SK-N-SH (cell line): ENCODE measurements around the gene FAM222A. TPM values are rescaled to one million over a fixed set of nuclear protein-coding genes. Genes with fewer than 3 reads are reported as not detected.

Experiments used
- CTCF ChIA-PET: fragments of 300-600, 350-600 bp; formaldehyde crosslinking; extraction: SDS; loops from one replicate; lab custom pipeline; 2021; lab: Yijun Ruan, JAX
- POLR2A ChIA-PET: fragments of 350-600 bp; sonication (Branson Sonifier 250); formaldehyde crosslinking; extraction: SDS; loops from one replicate; lab custom pipeline; 2020; ENCODE audit warnings: antibody characterized with exemption, inconsistent platforms; lab: Yijun Ruan, JAX
- DNase-seq: peaks from one replicate; pipeline ENCODE4 v3.0.0; 2012
- H2AFZ ChIP-seq: fragments of 200-600 bp; sonication (generic); 2 replicates; pipeline ENCODE4 v1.8.1; 2016; ENCODE audit warnings: antibody characterized with exemption, mild to moderate bottlenecking, low read depth
- H3F3A ChIP-seq: fragments of 200-600 bp; sonication (generic); replicated peaks from 2 replicates; pipeline ENCODE3; 2016; ENCODE audit warnings: antibody characterized with exemption, mild to moderate bottlenecking; ENCODE audit not compliant: insufficient read depth
- H3K27ac ChIP-seq, 2 experiments: fragments of 200-500 bp in 1 of 2; fragments of 200-600 bp in 1 of 2; sonication (Bioruptor generic) in 1 of 2; sonication (generic), shearing (Covaris generic) in 1 of 2; 2 replicates each; pipeline versions ENCODE4 v1.5.1 to v1.6.1; 2014 to 2016; ENCODE audit warnings: low read depth in 2 of 2, inconsistent platforms in 1 of 2, low read length in 1 of 2, mild to moderate bottlenecking in 1 of 2, mixed read lengths in 1 of 2
- H3K27me3 ChIP-seq: fragments of 200-600 bp; sonication (generic), shearing (Covaris generic); 2 replicates; pipeline ENCODE4 v1.6.1; 2016; ENCODE audit warnings: mixed run types; ENCODE audit not compliant: insufficient read depth
- H3K36me3 ChIP-seq, 2 experiments: fragments of 200-500 bp in 1 of 2; fragments of 200-600 bp in 1 of 2; sonication (Bioruptor generic) in 1 of 2; sonication (generic) in 1 of 2; replicated peaks in 1 of 2; 2 replicates each; pipeline versions ENCODE3 to v1.5.1; 2014 to 2016; ENCODE audit warnings: low read length in 1 of 2, mild to moderate bottlenecking in 1 of 2; ENCODE audit not compliant: insufficient read depth in 2 of 2, control insufficient read depth in 1 of 2
- H3K4me1 ChIP-seq, 2 experiments: fragments of 200-500 bp in 1 of 2; fragments of 200-600 bp in 1 of 2; sonication (Bioruptor generic) in 1 of 2; sonication (generic), shearing (Covaris generic) in 1 of 2; 2 replicates each; pipeline versions ENCODE4 v1.5.1 to v1.6.1; 2014 to 2016; ENCODE audit warnings: low read depth in 1 of 2, low read length in 1 of 2, mixed run types in 1 of 2; ENCODE audit not compliant: insufficient read depth in 2 of 2, control insufficient read depth in 1 of 2
- H3K4me2 ChIP-seq: fragments of 200-600 bp; sonication (generic), shearing (Covaris generic); 2 replicates; pipeline ENCODE4 v1.6.1; 2017; ENCODE audit warnings: mixed run types
- H3K4me3 ChIP-seq, 2 experiments: fragments of 200-500 bp in 1 of 2; fragments of 200-600 bp in 1 of 2; sonication (Bioruptor generic) in 1 of 2; sonication (generic), shearing (Covaris generic) in 1 of 2; 2 replicates each; pipeline versions ENCODE4 v1.5.1 to v1.8.1; 2014 to 2016; ENCODE audit warnings: low read depth in 2 of 2, inconsistent platforms in 1 of 2, low read length in 1 of 2, mild to moderate bottlenecking in 1 of 2, mixed read lengths in 1 of 2, moderate library complexity in 1 of 2
- H3K79me2 ChIP-seq: fragments of 200-600 bp; sonication (generic); 2 replicates; pipeline ENCODE4 v1.8.1; 2017; ENCODE audit warnings: mild to moderate bottlenecking; ENCODE audit not compliant: insufficient read depth
- H3K9ac ChIP-seq: fragments of 200-600 bp; sonication (generic); 2 replicates; pipeline ENCODE4 v1.6.1; 2017; ENCODE audit warnings: mixed run types
- H3K9me2 ChIP-seq: fragments of 200-600 bp; sonication (generic); 2 replicates; pipeline ENCODE4 v1.6.1; 2017; ENCODE audit warnings: mixed run types
- H3K9me3 ChIP-seq: fragments of 200-600 bp; sonication (generic); 2 replicates; pipeline ENCODE4 v1.6.1; 2017; ENCODE audit warnings: mixed run types, mild to moderate bottlenecking, moderate library complexity
- H4K20me1 ChIP-seq: fragments of 200-600 bp; sonication (generic); 2 replicates; pipeline ENCODE4 v1.6.1; 2017; ENCODE audit warnings: mild to moderate bottlenecking, mixed run types; ENCODE audit not compliant: insufficient read depth
- CHD2 ChIP-seq: fragments of 150-350 bp; IDR thresholded peaks from 2 replicates; pipeline ENCODE4 v1.6.1; 2018; ENCODE audit warnings: low read length; ENCODE audit not compliant: partially characterized antibody
- EP300 ChIP-seq, 2 experiments: IDR thresholded peaks; 2 replicates each; pipeline versions ENCODE4 v1.4.0 to v1.6.1; 2012; ENCODE audit warnings: borderline replicate concordance in 1 of 2, low read depth in 1 of 2, low read length in 1 of 2
- FOSL2 ChIP-seq: IDR thresholded peaks from 2 replicates; pipeline ENCODE4 v1.4.0; 2012; ENCODE audit warnings: low read depth, mild to moderate bottlenecking, moderate library complexity, borderline replicate concordance
- MEF2A ChIP-seq: IDR thresholded peaks from 2 replicates; pipeline ENCODE4 v1.4.0; 2012; ENCODE audit warnings: low read depth, borderline replicate concordance
- MXI1 ChIP-seq: IDR thresholded peaks from 2 replicates; pipeline ENCODE4 v1.6.1; 2012; ENCODE audit warnings: mild to moderate bottlenecking, low read depth, low read length, improper control_type of control experiment
- RAD21 ChIP-seq: IDR thresholded peaks from 2 replicates; pipeline ENCODE4 v1.6.1; 2012; ENCODE audit warnings: mild to moderate bottlenecking, low read length
- RCOR1 ChIP-seq: fragments of 150-350 bp; IDR thresholded peaks from 2 replicates; pipeline ENCODE4 v1.6.1; 2017; ENCODE audit warnings: antibody characterized with exemption, low read length
- YY1 ChIP-seq: IDR thresholded peaks from 2 replicates; pipeline ENCODE4 v1.4.0; 2012; ENCODE audit warnings: low read depth, mild to moderate bottlenecking
- WGBS: methylation state at CpG from one replicate; pipeline ENCODE4 v1.1.6; 2017; ENCODE audit warnings: low lambda C conversion rate; 5-methylcytosine and 5-hydroxymethylcytosine counted together
- polyA plus RNA-seq, 3 experiments: library from polyadenylated mRNA; depleted of rRNA; stranded (reverse); fragments of >200 nt; gene quantifications; 2 replicates each; pipeline ENCODE4 v1.2.3, GENCODE V29; 2012
- TF ChIP-seq, protein P1 (sequence below): IDR thresholded peaks from 2 replicates; pipeline ENCODE4 v1.6.1; 2012; ENCODE audit warnings: mild to moderate bottlenecking, low read depth, low read length, moderate library complexity
- TF ChIP-seq, protein P2 (sequence below): fragments of 150-350 bp; IDR thresholded peaks from 2 replicates; pipeline ENCODE4 v1.6.1; 2016; ENCODE audit warnings: mild to moderate bottlenecking, low read depth, low read length
- TF ChIP-seq, protein P3 (sequence below): fragments of 150-350 bp; IDR thresholded peaks from 2 replicates; pipeline ENCODE4 v1.6.1; 2017; ENCODE audit warnings: antibody characterized with exemption, low read length, low read depth, borderline replicate concordance
- TF ChIP-seq, protein P4 (sequence below): fragments of 200-600 bp; sonication (generic); IDR thresholded peaks from 2 replicates; pipeline ENCODE4 v1.6.1; 2017; ENCODE audit warnings: antibody characterized with exemption, mild to moderate bottlenecking, moderate library complexity

The FAM222A gene
- polyA plus RNA-seq, 1 of the 3 experiments (the other 2 are of a cell fraction), result 1.6 TPM

DNA sequence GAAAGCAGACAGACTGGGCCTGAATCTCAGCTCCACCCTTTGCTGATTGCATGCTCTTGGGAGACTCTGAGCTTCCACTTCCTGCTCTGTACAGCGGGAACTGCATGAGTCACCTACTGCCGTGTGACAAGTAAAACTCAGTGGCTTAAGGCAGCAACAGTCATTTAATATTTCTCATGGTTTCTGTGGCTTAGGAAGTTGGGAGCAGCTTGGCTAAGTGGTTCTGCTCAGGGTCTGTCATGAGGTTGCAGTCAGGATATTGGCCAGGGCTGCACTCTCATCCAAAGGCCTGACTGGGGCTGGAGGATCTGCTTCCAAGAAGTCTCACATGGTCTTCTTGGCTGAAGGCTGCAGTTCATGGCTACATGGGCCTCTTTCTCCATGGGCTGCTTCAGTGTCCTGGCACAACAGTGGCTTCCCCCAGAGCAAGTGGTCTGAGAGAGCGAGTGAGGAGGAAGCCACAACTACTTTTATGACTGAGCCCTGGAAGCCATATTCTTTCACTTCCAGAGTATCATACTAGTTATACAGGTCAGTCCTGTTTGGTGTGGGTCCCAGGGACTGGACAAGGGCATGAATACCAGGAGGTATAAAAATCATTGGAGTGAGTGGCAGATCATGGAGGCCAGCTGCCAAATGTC lies 49.7 kb downstream of the FAM222A start:
- Histone ChIP-seq H4K20me1 (no peaks in the 10 kb centered on the region), H3K27ac (no peak overlapping the region), H3K4me3 (no peak overlapping the region), H3K4me2 (no peak overlapping the region), H3K9me3 (no peaks in the 10 kb centered on the region), H3K4me1 (peaks cover 0 to 47% of the 10 kb centered on the region in 2 experiments; a peak in 1 of 4 replicates), H2AFZ (no peak overlapping the region), H3K27me3 (no peaks in the 10 kb centered on the region), H3K36me3 (no peaks in the 10 kb centered on the region), H3K79me2 (no peaks in the 10 kb centered on the region), H3K9me2 (no peaks in the 10 kb centered on the region), H3K9ac (no peak overlapping the region), H3F3A (no peaks in the 10 kb centered on the region)
- 58% methylated on average over 2 of the region's 3 CpGs for WGBS
- ChIA-PET CTCF (interaction anchor here (0.8 to 7.2 kb wide), 10 partner anchors 9 to 245 kb away, joined by 3 to 49 read pairs (median 6); no protein-coding TSS in a partner anchor), POLR2A (no interaction called here)
- no peak for DNase-seq
- TF ChIP-seq FOSL2 (no peak), MXI1 (no peak)

DNA sequence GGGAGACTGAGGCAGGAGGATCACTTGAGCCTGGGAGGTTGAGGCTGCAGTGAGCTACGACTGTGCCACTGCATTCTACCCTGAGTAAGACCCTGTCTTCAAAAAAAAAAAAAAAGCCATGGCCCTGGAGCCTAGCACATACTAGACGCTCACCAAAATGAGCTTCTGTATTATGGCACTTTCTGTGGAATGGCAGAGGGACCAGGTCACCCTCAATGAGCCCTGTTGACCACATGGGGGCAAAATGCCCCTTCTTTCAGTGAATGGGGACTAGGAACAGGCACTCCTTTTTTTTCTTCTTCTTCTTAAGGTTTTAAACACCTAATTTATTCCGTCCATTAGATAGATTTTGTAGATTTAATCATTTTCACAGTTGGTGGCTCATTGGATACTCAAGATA lies 50.5 kb downstream of the FAM222A start:
- WGBS, result 67% methylated on average over 3 of the region's 3 CpGs
- Histone ChIP-seq H3K9me2 (no peaks in the 10 kb centered on the region), H3K4me2 (no peak overlapping the region), H3K4me1 (peaks cover 0 to 44% of the 10 kb centered on the region in 2 experiments; a peak in 1 of 4 replicates), H3K36me3 (no peaks in the 10 kb centered on the region), H3K27me3 (no peaks in the 10 kb centered on the region)
- DNase-seq, result peak; percentile 68
- no peak for TF ChIP-seq MXI1
- TF ChIP-seq, protein P1, sequence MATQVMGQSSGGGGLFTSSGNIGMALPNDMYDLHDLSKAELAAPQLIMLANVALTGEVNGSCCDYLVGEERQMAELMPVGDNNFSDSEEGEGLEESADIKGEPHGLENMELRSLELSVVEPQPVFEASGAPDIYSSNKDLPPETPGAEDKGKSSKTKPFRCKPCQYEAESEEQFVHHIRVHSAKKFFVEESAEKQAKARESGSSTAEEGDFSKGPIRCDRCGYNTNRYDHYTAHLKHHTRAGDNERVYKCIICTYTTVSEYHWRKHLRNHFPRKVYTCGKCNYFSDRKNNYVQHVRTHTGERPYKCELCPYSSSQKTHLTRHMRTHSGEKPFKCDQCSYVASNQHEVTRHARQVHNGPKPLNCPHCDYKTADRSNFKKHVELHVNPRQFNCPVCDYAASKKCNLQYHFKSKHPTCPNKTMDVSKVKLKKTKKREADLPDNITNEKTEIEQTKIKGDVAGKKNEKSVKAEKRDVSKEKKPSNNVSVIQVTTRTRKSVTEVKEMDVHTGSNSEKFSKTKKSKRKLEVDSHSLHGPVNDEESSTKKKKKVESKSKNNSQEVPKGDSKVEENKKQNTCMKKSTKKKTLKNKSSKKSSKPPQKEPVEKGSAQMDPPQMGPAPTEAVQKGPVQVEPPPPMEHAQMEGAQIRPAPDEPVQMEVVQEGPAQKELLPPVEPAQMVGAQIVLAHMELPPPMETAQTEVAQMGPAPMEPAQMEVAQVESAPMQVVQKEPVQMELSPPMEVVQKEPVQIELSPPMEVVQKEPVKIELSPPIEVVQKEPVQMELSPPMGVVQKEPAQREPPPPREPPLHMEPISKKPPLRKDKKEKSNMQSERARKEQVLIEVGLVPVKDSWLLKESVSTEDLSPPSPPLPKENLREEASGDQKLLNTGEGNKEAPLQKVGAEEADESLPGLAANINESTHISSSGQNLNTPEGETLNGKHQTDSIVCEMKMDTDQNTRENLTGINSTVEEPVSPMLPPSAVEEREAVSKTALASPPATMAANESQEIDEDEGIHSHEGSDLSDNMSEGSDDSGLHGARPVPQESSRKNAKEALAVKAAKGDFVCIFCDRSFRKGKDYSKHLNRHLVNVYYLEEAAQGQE, result no peak
- no peak for TF ChIP-seq EP300 (IDR thresholded peaks at IDR 0.05; ENCODE audit: borderline replicate concordance in 1 of 2, low read depth in 1 of 2, low read length in 1 of 2)
- TF ChIP-seq, protein P2, sequence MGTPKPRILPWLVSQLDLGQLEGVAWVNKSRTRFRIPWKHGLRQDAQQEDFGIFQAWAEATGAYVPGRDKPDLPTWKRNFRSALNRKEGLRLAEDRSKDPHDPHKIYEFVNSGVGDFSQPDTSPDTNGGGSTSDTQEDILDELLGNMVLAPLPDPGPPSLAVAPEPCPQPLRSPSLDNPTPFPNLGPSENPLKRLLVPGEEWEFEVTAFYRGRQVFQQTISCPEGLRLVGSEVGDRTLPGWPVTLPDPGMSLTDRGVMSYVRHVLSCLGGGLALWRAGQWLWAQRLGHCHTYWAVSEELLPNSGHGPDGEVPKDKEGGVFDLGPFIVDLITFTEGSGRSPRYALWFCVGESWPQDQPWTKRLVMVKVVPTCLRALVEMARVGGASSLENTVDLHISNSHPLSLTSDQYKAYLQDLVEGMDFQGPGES, result no peak
- peak; percentile 44 for TF ChIP-seq RAD21
- TF ChIP-seq CHD2, result no peak
- TF ChIP-seq, protein P3, sequence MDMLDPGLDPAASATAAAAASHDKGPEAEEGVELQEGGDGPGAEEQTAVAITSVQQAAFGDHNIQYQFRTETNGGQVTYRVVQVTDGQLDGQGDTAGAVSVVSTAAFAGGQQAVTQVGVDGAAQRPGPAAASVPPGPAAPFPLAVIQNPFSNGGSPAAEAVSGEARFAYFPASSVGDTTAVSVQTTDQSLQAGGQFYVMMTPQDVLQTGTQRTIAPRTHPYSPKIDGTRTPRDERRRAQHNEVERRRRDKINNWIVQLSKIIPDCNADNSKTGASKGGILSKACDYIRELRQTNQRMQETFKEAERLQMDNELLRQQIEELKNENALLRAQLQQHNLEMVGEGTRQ, result no peak
- no peak for TF ChIP-seq YY1
- no peak for TF ChIP-seq RCOR1
- TF ChIP-seq, protein P4, sequence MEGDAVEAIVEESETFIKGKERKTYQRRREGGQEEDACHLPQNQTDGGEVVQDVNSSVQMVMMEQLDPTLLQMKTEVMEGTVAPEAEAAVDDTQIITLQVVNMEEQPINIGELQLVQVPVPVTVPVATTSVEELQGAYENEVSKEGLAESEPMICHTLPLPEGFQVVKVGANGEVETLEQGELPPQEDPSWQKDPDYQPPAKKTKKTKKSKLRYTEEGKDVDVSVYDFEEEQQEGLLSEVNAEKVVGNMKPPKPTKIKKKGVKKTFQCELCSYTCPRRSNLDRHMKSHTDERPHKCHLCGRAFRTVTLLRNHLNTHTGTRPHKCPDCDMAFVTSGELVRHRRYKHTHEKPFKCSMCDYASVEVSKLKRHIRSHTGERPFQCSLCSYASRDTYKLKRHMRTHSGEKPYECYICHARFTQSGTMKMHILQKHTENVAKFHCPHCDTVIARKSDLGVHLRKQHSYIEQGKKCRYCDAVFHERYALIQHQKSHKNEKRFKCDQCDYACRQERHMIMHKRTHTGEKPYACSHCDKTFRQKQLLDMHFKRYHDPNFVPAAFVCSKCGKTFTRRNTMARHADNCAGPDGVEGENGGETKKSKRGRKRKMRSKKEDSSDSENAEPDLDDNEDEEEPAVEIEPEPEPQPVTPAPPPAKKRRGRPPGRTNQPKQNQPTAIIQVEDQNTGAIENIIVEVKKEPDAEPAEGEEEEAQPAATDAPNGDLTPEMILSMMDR, result peak; percentile 18; the same call in 1 of the 2 replicates
- no peak for TF ChIP-seq MEF2A
- TF ChIP-seq, all 33 proteins: peak for 2
- POLR2A ChIA-PET, result interaction anchor here (0.5 kb wide), 1 partner anchor 104 kb away, joined by 3 read pairs; no protein-coding TSS in a partner anchor
- Histone ChIP-seq H3K4me3 (no peak overlapping the region), H3K27ac (no peak overlapping the region), H3K79me2 (no peaks in the 10 kb centered on the region), H4K20me1 (no peaks in the 10 kb centered on the region), H2AFZ (no peak overlapping the region), H3K9ac (no peak overlapping the region), H3F3A (no peaks in the 10 kb centered on the region), H3K9me3 (no peaks in the 10 kb centered on the region)
- CTCF ChIA-PET, result interaction anchor here (0.8 to 7.2 kb wide), 10 partner anchors 9 to 251 kb away, joined by 3 to 49 read pairs (median 5); no protein-coding TSS in a partner anchor
